Tongue (tissue), 2 donors: Measurements from ENCODE around the gene TGFBI. TPM values are rescaled to one million over a fixed set of nuclear protein-coding genes. Genes with fewer than 3 reads are reported as not detected.
"Not testable (repeated sequence)": the region's sequence is repeated elsewhere in the genome, so short reads cannot be mapped to it uniquely, and the experiment has no call there.

ENCODE experiments used
- DNase-seq: peaks from one replicate; pipeline ENCODE4 v3.0.0-alpha.2; 2015
- total RNA-seq: library from RNA; depleted of rRNA; stranded (reverse); fragments of >200 nt; gene quantifications from one replicate; pipeline ENCODE4 v1.2.3, GENCODE V29; 2014

TGFBI gene
- total RNA-seq, 1 donor from 2014 or later: 376 TPM

DNA sequence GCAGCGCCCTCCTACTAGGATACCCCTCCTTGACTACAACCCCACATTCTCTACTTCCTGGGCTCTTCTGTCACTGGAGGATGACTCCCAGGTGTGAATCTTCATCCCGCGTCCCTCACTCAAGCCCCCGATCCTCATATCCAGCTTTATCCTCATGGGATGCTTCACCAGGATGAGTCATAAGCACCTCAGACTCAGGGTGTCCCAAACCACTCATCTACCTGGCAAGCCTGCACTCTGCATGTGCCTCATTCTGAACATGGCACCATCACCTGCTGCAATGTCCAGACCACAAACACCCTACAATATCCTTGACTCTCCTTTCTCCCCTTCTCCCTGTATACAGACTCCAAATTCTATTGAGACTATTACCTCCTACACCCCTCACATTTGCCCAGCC lies 1.5 kb upstream of the TGFBI start:
- DNase-seq: no peak

DNA sequence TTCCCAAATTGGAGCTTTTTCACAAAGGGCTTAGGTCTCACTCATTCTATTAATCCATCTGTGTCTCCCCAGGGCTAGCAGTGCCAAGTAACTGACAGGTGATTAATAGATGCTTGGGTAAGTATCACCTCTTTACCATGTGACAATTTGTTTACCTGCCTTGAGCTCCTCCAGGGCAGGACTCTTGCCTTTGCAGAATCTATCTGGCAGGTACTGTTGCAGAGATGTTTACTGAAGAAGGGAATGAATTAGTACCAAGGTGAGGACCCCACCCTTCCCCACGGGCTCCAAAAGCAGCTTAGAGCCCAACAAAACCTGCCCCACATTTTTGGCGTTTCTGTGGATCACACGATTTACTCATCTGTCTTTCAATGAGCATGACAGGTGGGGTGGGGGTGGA lies 698 bp upstream of the TGFBI start:
- no peak for DNase-seq

DNA sequence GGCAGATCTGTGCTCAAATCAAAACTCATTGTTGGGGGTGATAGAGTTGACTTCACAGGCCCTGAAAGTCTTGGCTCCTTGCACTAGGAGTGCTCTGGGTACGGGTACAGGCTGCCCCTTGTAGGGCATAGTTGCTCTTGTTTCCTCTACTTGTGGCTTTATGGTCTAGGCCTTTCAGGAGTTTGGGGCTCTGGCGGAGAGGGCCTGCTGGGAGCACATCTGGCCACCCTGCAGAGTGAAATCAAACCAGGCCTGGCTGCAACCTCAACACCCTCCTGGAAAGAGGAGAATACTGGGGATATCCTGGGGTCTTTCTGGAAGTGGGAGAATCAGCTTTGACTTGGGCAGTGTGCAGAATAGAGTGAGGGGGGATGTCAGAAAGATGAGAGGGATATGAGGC lies 1.5 kb downstream of the TGFBI start:
- no peak for DNase-seq

DNA sequence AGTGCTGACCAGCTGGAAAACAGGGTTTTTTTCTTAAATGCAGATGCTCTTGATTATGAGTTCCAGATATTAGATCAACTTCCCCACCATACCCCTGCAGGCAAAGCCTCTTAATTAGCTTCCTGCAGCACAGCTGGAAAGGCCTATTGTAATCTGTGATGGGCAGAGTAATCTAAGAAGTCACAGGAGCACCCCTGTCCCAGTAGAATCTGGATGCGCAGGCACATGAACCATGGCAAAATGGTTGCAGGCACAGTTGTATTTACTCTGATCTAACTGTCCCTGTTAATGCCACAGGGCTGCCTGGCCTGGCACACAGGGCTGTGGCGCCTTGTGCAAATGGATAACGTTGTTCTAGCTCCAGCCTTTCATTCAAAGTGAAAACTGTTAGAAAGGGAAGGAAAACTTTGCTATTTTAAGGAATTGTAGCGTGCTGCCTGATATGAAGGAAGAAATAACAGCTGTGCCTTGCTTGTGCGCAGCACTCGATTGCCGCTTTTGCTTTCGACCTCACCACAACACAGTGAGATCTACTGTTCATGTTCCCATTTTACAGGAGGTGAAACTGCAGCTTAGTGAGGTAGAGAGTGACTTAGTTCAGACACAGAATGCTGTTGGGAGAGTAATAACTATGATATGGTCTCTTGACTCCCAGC lies 2.3 kb downstream of the TGFBI start:
- no peak for DNase-seq

DNA sequence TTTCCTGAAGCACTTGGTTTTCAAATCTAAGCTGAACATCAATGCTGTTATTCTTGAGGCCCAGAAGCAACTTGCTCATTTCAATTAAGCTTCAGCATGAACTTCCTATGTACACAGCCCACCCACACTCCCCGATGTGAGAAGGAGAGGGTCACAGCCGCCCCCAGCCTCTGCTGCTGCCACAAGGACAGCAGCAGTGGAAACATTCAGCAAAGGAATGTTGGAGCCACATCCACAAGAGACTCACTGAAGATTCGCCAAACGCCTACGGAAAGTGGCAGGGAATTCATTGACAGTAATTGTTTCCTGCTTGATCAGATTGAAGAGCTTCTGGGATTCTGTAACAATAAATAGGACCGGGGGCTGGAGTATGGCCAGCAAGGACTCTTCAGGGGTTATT lies 2.9 kb downstream of the TGFBI start:
- DNase-seq: no peak

DNA sequence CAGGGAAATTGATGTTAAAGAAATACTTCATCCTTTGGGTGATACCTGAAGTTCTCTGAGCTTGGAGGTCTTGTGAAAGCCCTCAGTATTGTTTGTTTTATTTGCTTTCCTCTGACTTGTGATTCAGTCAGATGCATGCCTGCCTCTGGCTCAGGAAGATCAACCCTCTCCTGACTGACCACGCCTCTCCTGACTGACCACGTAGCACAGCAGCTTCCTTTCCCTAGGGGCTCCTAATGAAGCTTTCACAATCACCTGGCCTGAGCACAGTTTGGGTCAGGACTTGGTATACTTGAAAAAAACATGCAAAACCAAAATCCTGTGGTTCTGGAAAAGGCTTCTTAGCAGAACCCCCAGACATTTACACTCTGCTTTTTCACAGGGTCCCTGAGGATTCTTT lies 3.8 kb downstream of the TGFBI start:
- no peak for DNase-seq

DNA sequence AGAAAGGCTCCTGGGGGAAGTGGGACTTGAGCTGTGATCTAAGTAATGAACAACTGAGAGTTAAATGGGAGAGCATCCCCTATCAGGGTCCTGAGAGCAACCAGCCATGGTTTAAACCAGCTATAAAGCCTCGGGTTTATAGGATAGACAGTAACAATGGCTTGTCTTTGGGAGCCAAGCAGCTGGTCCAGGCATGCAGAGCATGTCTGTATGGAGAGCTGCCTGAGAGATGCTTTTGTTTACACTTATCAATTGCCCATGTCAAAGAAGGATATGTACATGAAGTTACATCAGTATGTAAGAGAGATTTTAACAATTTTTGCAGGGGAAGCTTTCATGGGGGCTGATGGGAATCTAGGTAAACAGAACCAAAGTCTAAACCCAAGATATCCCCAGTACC lies 4.4 kb downstream of the TGFBI start:
- peak; percentile 67 for DNase-seq

DNA sequence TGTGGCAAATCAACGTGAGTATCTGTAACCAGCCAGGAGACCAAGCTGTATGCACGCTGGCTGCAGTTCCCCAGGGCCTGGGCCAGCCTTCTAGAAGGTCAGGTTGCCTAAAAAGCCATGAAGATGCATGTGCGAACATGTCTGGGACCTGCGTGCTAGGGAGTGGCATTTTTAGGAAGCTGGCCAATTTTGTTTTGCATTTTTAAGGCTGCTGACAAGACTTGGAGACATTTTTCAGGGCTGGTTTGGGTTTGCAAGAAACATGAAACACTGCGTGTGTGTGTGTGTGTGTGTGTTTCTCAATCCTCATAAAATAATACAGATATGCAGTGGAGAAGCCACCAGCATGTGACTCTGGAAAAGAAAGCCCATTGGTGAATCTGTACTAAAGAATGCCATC lies 5.1 kb downstream of the TGFBI start:
- DNase-seq: no peak

DNA sequence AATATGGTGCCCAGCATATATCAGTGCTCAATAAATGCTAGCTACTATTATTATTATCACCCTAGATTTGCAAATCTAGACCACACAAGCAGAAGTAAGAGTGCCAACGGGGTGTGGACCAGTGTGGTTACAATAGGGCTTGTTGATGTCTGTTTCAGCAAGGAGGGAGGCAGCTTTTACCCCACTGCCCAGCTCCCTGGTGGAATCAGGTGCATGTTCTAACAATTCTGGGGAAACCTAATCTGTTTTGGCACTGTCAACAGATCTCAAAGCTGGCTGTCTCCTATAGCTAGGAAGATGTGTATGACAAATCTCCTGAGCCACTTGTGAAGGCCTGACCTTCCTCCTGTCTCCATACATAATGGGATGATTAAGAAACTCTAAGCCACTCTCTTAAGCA lies 5.7 kb downstream of the TGFBI start:
- no peak for DNase-seq

DNA sequence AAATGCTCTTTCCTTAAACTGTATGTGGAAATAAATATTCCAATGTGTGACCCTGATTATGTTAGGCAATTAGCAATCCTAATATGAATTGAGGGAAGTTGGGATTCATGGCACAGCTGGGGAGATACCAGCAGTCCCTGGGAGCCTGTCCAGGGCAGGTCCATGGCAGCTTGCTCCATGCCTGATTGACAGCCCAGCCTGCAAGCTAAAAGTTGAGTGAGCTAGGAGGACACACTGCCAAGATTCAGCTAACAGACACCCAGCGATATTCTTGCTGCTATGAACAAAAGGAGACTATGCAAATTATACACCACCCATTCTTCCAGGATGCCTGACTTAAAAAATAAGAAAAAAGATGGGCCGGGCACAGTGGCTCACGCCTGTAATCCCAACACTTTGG lies 6.2 kb downstream of the TGFBI start:
- peak; percentile 93 for DNase-seq

DNA sequence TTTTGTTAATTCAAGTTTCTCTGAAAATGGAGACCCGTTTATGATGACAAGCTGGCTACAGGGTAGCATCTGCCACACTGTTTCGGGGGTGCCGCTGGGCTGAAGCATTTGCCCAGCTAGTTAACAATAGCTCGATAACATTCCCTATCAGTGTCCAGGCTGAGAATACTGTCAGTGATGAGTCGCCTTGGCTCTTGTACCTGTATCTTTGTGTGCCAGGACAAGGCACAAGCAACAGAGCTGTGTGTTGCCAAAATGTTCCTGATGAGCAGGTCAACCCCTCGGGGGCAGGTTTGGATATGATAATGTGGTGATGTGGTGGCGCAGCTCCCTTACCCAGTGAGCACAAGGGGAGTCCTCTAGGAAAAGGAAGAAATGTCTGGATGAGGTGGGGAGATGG lies 7.0 kb downstream of the TGFBI start:
- DNase-seq: no peak

DNA sequence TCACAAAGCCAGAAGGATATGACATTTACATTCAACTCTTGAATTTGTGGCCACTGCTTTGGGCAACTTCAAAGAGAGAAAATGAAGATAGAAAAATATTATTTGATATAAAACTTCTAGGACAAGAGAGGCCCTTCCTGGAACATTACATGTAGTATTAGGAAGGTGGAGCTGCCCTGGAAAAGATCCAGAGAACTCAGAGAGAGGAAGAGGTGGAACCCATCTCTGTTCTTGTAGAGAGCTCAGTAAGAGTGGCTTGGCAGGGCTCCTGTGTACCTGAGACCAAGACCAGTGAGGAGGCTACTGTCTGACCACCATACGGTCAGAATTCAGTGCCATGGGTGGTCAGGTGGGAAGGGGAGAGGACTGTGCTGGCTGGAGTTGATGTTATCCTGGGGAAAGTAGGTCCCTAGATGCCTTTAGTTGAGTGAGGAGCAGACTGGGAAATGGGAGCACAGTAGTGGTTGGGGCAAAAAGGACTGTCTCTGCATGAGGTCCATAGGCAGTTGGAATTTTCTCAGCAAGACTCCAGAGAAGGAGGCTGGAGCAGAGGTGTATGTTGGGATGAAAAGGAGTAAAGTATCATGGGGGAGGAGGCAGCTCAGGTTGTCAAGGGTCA lies 7.6 kb downstream of the TGFBI start:
- DNase-seq: no peak

DNA sequence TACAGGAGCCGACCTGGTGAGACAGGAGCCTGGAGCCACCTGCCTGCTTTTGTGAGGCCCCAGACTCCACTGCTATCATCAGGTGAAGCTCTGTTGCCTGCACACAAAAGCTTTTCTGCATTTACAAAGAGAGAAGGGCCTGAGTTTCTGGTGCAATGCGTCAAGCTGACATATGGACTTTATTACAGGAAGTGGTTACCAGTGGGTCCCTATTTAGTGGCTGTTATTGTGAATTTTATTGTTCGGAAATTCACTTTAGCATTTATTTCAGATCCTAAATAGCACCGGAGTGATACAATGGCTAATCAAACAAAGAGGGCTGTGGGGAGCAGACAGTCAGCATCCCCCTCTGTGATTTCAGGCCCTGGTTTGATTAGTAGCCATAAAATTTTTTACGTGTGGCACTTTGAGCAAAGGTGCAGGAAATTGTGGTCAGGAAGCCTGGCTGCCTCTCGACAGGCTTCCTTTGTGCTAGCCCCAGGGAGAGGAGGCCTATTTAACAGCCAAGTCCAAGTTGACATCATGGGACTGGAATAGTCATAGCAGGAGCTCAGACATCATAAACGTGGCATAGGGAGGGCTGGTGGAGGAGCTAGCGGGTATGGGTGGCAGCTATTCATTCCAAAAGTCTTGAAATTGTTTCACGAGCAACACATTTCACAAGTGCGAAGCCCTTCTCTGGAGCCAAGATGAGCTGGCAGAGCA lies 8.4 kb downstream of the TGFBI start:
- DNase-seq: peak; percentile 63

DNA sequence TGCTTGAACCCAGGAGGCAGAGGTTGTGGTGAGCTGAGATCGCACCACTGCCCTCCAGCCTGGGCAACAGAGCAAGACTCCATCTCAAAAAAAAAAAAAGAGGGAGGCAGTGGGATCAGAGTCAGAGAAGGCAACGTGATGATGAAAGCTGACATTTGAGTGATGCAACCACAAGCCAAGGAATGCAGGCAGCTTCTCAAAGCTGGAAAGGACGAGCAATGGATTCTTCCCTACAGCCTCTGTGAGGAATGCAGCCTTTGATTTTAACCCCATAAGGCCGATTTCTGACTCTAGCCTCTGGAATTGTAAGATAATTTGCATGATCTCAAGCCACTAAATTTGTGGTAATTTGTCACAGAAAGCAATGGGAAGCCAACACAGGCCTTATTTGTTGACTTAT lies 9.8 kb downstream of the TGFBI start:
- no peak for DNase-seq

DNA sequence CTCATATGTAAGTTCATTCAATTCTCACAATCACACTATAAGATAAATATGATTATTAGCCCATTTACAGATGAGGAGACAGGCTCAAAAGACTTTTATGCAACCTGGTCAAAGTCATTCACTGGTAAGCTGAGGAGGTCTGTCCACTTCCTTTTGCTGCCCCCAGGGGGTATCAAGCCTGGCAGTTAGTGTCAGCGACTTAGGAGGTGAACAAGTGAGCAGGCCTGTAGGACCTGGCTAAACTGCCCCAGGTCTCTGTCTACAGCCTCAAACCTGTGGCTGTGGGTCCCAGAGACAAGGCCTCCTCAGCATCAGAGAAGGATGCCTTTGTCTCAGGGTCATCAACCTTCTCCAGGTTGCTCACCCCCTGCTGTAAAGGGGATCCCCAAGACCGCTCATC lies 10.4 kb downstream of the TGFBI start:
- DNase-seq: no peak

DNA sequence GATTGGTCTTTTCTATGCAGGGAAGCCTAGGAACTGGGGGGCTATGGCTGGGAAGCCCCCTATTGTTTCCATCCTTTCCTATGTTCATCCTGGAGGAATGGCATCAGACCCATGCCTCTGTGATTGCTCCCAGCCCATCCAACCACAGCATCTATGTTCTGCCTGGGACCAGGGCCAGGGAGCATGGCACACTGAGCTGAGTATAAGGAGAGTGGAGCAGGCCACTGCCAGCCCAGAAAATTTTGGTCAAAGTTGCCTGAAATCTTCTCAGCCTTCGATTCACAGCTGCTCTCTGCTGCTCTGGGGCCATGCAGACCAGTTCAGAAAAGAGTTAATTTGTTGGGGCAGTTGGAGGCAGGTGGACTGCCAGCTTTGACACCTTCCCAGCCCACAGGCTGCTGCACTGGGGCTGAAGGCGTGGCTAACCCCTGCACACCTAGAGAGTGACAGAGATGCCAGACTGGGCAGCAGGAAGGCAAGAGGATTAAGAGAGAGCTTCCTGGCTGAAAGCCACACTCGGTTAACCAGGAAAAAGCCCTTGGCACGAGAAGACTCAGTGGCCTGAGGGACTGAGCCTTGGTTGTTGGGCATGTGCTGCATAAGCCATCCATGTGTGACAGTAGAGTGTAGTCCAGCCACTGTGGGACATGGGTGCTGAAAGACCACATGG lies 12.1 kb downstream of the TGFBI start:
- DNase-seq: no peak

DNA sequence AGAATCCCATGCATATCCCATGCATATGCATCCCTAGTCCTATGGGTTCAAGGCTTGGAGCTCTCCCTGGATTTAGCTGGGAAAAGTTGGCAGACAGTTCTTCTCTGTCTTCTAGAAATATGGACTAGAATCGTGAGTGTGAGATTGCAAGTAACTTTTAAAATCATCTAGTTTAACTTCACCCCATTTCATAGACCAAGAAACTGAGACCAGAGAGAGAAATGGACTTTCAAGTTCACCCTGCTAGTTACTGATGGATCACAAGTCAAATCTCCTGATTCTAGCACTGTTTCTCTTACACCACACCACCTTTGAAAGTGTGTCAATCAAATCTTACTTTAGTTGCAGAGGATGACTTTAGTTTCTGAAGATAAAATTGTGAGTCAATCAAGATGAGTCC lies 13.4 kb downstream of the TGFBI start:
- DNase-seq: no peak

DNA sequence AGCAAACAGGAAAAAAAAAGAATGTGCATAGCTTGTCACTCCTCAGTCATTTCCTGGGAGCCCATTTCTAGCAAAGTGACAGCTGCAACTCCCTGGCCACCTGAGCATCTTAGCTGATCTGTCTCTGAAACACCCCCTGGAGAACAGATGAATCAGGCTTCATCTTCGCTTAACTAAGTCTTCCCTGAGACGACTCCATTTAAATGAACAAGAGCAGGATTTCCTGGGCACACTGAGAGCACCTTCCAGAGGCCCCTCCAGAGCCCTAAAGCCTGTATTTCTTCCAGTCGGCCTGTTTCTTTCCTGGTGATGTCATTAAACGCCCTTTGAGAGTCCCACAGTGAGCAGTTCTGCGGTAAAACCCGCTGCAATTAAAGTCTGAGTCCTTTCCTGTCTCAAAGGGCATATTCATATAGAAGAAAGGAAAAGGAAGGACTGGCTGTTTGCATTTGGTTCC lies 13.9 kb downstream of the TGFBI start:
- peak; percentile 39 for DNase-seq

DNA sequence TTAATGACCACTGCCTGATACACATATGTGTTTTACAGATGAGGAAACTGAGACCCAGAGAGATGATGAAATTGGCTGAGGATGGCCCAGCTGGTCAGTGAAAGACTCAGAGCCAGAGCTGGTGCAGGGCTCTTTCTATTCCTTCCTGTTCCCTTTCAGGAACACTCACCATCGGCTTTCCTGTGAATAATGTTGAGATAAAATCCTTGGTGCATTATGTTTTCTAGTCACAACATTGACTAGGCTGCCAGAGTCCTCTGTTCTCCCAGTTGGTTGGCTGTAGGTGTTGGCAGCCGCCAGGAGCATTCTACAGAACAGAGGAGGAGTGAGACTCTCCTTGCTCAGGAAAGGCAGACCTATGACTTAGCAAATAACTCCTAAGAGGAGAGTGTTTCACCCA lies 14.8 kb downstream of the TGFBI start:
- no peak for DNase-seq

DNA sequence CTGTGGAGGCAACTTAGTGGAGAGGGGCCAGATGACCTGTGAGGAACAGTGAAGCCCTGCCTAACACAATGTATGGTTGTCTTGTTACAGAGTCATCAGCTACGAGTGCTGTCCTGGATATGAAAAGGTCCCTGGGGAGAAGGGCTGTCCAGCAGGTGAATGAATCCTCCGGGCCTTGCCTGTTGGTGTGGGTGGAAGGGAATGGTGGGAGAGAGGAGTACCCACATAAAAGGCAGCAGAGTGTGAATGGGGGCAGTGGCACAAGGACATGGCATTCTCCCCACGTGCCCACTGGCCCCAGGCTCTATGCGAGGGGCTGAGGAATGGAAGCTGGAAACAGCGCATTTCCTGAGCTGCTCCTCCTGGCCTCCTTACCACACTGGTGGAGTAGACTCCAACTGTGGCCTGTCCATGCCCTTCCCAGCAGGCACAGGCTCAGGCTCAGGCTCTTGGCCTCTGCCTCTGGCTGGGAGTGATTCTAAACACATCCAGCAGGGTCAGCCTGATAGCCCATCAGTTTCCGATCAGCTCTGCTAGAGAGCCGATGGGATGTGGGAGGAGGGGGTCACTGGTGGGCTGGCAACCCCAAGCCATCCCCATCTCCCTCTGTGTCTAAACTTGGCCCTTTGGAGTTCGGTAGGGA lies 15.3 kb downstream of the TGFBI start:
- no peak for DNase-seq

DNA sequence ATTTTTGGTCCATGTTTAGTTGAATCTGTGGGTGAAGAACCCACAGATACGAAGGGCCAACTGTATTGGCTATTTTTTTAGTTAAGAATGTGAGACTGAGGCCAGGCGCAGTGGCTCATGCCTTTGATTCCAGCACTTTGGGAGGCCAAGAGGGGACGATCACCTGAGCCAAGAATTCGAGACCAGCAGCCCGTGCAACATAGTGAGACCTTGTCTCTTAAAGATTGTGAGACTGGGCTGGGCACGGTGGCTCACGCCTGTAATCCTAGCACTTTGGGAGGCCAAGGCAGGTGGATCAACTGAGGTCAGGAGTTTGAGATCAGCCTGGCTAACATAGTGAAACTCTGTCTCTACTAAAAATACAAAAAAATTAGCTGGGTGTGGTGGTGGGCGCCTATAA lies 16.2 kb downstream of the TGFBI start:
- not testable (repeated sequence) for DNase-seq

DNA sequence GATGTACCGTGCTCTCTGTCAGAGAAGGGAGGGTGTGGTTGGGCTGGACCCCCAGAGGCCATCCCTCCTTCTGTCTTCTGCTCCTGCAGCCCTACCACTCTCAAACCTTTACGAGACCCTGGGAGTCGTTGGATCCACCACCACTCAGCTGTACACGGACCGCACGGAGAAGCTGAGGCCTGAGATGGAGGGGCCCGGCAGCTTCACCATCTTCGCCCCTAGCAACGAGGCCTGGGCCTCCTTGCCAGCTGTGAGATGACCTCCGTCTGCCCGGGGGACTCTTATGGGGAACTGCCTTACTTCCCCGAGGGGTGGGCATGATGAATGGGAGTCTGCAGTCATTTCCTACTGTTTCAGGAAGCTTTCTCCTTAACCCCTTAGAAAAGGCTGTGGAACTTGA lies 17.5 kb downstream of the TGFBI start:
- no peak for DNase-seq

DNA sequence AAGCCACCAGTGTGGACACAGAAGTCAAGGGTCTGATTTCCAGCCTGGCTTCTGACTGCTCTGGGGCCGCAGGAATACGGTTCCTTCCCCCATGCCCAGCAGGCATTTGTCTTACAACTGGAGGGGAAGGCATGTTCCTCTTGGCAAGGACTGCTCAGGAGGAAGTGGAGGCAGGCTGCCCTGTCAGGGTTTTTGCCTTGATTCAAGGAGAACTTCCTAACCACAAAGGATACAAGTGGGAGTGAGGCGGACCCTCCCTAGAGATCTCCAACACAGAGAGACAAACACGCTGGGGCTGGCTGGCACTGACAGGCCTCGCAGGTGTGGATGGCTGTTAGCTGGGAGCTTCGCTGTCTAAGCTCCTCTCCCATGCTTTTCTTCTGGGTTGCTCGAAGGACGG lies 19.1 kb downstream of the TGFBI start:
- no peak for DNase-seq
